Thoracic aorta (tissue), 2 donors: Measurements from ENCODE around the gene IRAK2. TPM values are rescaled to one million over a fixed set of nuclear protein-coding genes. Genes with fewer than 3 reads are reported as not detected.

Source experiments
- ATAC-seq: fragments of 150-250 bp; one replicate; pipeline ENCODE4 v1.8.0; 2017; ENCODE audit warnings: low read depth; ENCODE audit not compliant: insufficient number of reproducible peaks, low FRiP score
- DNase-seq: peaks from one replicate; pipeline ENCODE4 v3.0.0-alpha.2; 2020; ENCODE audit warnings: low spot score
- H3K27ac ChIP-seq, 2 donors: fragments of 200-600 bp; sonication (generic); 1 replicate in 1 of 2; 2 replicates in 1 of 2; pipeline ENCODE4 v1.5.1; 2016; ENCODE audit warnings: mild to moderate bottlenecking in 2 of 2, moderate library complexity in 2 of 2
- H3K27me3 ChIP-seq: fragments of 200-600 bp; sonication (generic); replicated peaks from 2 replicates; pipeline ENCODE4 v1.6.0; 2016; ENCODE audit warnings: mild to moderate bottlenecking; ENCODE audit not compliant: insufficient read depth
- H3K36me3 ChIP-seq: fragments of 200-600 bp; sonication (generic); one replicate; pipeline ENCODE4 v1.5.1; 2016
- H3K4me1 ChIP-seq, 2 donors: fragments of 200-600 bp; sonication (generic); 1 replicate in 1 of 2; 2 replicates in 1 of 2; pipeline versions ENCODE4 v1.5.1 to v1.6.0; 2016; ENCODE audit warnings: low read depth in 2 of 2, mild to moderate bottlenecking in 1 of 2; ENCODE audit not compliant: control insufficient read depth in 1 of 2
- H3K4me3 ChIP-seq: fragments of 200-600 bp; sonication (generic); 2 replicates; pipeline ENCODE4 v1.5.1; 2016; ENCODE audit warnings: mild to moderate bottlenecking
- H3K9me3 ChIP-seq: fragments of 200-600 bp; sonication (generic); 2 replicates; pipeline ENCODE4 v1.5.1; 2016
- CTCF ChIP-seq: fragments of 200-600 bp; sonication (generic); IDR thresholded peaks from one replicate; pipeline ENCODE4 v1.5.1; 2019; ENCODE audit warnings: antibody characterized with exemption
- total RNA-seq, 2 donors: library from RNA; depleted of rRNA; stranded (reverse); fragments of >200 nt; gene quantifications; one replicate each; pipeline versions ENCODE4 v1.1.0 to v1.2.3, GENCODE V29; 2016

The IRAK2 gene
- total RNA-seq, 2 donors from 2014 or later = 5.7 to 13.8 TPM

- DNase-seq = no peak
- no peak for TF ChIP-seq CTCF
- no peak for ATAC-seq
- H3K9me3 ChIP-seq = no peaks in the 10 kb centered on the region
- H3K27me3 ChIP-seq = no peaks in the 10 kb centered on the region
- no peak overlapping the region for H3K4me3 ChIP-seq
- H3K4me1 ChIP-seq = peaks cover 6 to 12% of the 10 kb centered on the region in 2 donors
- peaks cover 47% of the 10 kb centered on the region for H3K36me3 ChIP-seq
- H3K27ac ChIP-seq = no peak overlapping the region
These were observed 113.8 kb downstream of the IRAK2 start for GRCh38 chr3:10278501-10278900.

- peaks cover 0 to under 1% of the 10 kb centered on the region in 2 donors for H3K4me1 ChIP-seq
- no peaks in the 10 kb centered on the region for H3K27me3 ChIP-seq
- no peak overlapping the region for H3K27ac ChIP-seq
- H3K36me3 ChIP-seq = peaks cover 48% of the 10 kb centered on the region
- H3K4me3 ChIP-seq = no peak overlapping the region
- no peaks in the 10 kb centered on the region for H3K9me3 ChIP-seq
- DNase-seq = no peak
- no peak for ATAC-seq
- TF ChIP-seq CTCF = no peak
These were observed 114.9 kb downstream of the IRAK2 start for GRCh38 chr3:10279384-10280176.

GRCh38 chr3:10280177-10280529 lies 115.4 kb downstream of the IRAK2 start:
- TF ChIP-seq CTCF = no peak
- no peak overlapping the region for H3K27ac ChIP-seq
- no peak overlapping the region for H3K4me3 ChIP-seq
- no peaks in the 10 kb centered on the region for H3K27me3 ChIP-seq
- H3K36me3 ChIP-seq = peaks cover 48% of the 10 kb centered on the region
- DNase-seq (no peak), ATAC-seq (no peak)
- no peaks in the 10 kb centered on the region for H3K9me3 ChIP-seq
- H3K4me1 ChIP-seq = no peaks in the 10 kb centered on the region

GRCh38 chr3:10280571-10280970 lies 115.9 kb downstream of the IRAK2 start:
- H3K27me3 ChIP-seq = no peaks in the 10 kb centered on the region
- DNase-seq (no peak), ATAC-seq (no peak)
- peaks cover 48% of the 10 kb centered on the region for H3K36me3 ChIP-seq
- H3K9me3 ChIP-seq = no peaks in the 10 kb centered on the region
- no peak for TF ChIP-seq CTCF
- H3K4me1 ChIP-seq = no peaks in the 10 kb centered on the region
- no peak overlapping the region for H3K4me3 ChIP-seq
- no peak overlapping the region for H3K27ac ChIP-seq

- DNase-seq (no peak), ATAC-seq (no peak)
- no peak for TF ChIP-seq CTCF
- Histone ChIP-seq H3K9me3 (no peaks in the 10 kb centered on the region), H3K36me3 (peaks cover 43% of the 10 kb centered on the region), H3K4me1 (no peaks in the 10 kb centered on the region), H3K4me3 (no peak overlapping the region), H3K27me3 (no peaks in the 10 kb centered on the region), H3K27ac (no peak overlapping the region)
These were observed 117.2 kb downstream of the IRAK2 start for GRCh38 chr3:10281951-10282350.
